Endometrial microvascular endothelial cells (primary cell): ENCODE measurements around the gene SMNDC1. TPM values are rescaled to one million over a fixed set of nuclear protein-coding genes. Genes with fewer than 3 reads are reported as not detected.

ENCODE experiments used
- in situ Hi-C: cut with HindIII; loops from 2 replicates; pipeline ENCODE4 v1.10.0; 2017; ENCODE audit warnings: low sequenced_read_pairs, low pct_unique_long_range_greater_than_20kb; ENCODE audit errors: inconsistent ontology term
- total RNA-seq: library from RNA; depleted of rRNA; stranded (reverse); fragments of >200 nt; gene quantifications from one replicate; pipeline ENCODE4 v1.2.3, GENCODE V29; 2015; ENCODE audit errors: inconsistent ontology term

Gene SMNDC1
- total RNA-seq, 1 donor from 2014 or later, result 11.5 TPM

GRCh38 chr10:110334061-110334656 lies 29.4 kb upstream of the SMNDC1 start:
- in situ Hi-C loops, result loop anchor here (25.0 kb wide), 1 partner anchor 203 kb away; no protein-coding TSS in a partner anchor

GRCh38 chr10:110331226-110331795 lies 26.6 kb upstream of the SMNDC1 start:
- in situ Hi-C loops, result loop anchor here (25.0 kb wide), 1 partner anchor 206 kb away; no protein-coding TSS in a partner anchor

GRCh38 chr10:110330675-110331074 lies 26.0 kb upstream of the SMNDC1 start:
- in situ Hi-C loops, result loop anchor here (25.0 kb wide), 1 partner anchor 207 kb away; no protein-coding TSS in a partner anchor

GRCh38 chr10:110327262-110327914 lies 22.7 kb upstream of the SMNDC1 start:
- in situ Hi-C loops, result loop anchor here (25.0 kb wide), 1 partner anchor 210 kb away; no protein-coding TSS in a partner anchor

GRCh38 chr10:110326351-110327032 lies 21.8 kb upstream of the SMNDC1 start:
- in situ Hi-C loops, result loop anchor here (25.0 kb wide), 1 partner anchor 211 kb away; no protein-coding TSS in a partner anchor

- in situ Hi-C loops, result loop anchor here (25.0 kb wide), 1 partner anchor 212 kb away; no protein-coding TSS in a partner anchor
Measured at GRCh38 chr10:110324805-110325280, 20.1 kb upstream of the SMNDC1 start.

- in situ Hi-C loops, result no loop called here
Measured at GRCh38 chr10:110324201-110324804, 19.6 kb upstream of the SMNDC1 start.

GRCh38 chr10:110323503-110323902 lies 18.8 kb upstream of the SMNDC1 start:
- in situ Hi-C loops, result no loop called here

GRCh38 chr10:110321869-110322620 lies 17.3 kb upstream of the SMNDC1 start:
- in situ Hi-C loops, result no loop called here

- in situ Hi-C loops, result no loop called here
Measured at GRCh38 chr10:110317866-110318850, 13.4 kb upstream of the SMNDC1 start.

GRCh38 chr10:110313674-110314073 lies 9.0 kb upstream of the SMNDC1 start:
- in situ Hi-C loops, result no loop called here

GRCh38 chr10:110312206-110312605 lies 7.5 kb upstream of the SMNDC1 start:
- in situ Hi-C loops, result no loop called here

GRCh38 chr10:110311357-110311949 lies 6.7 kb upstream of the SMNDC1 start:
- in situ Hi-C loops, result no loop called here

GRCh38 chr10:110310741-110311140 lies 6.0 kb upstream of the SMNDC1 start:
- in situ Hi-C loops, result no loop called here

GRCh38 chr10:110307805-110308204 lies 3.1 kb upstream of the SMNDC1 start:
- in situ Hi-C loops, result no loop called here

- in situ Hi-C loops, result no loop called here
Measured at GRCh38 chr10:110306452-110306768, 1.7 kb upstream of the SMNDC1 start.
